H1 (cell line): ENCODE data around the gene FRMD4A. TPM values are rescaled to one million over a fixed set of nuclear protein-coding genes. Genes with fewer than 3 reads are reported as not detected.

ENCODE experiments used
- CBX5 ChIP-seq: fragments of 300-800, 300-1000 bp; sonication (generic); IDR thresholded peaks from 2 replicates; pipeline ENCODE4 v1.7.1; 2016; ENCODE audit warnings: antibody characterized with exemption, low read length, low read depth
- NANOG ChIP-seq: IDR thresholded peaks from 2 replicates; pipeline ENCODE4 v1.6.1; 2011; ENCODE audit warnings: low read length, low read depth, mild to moderate bottlenecking, inconsistent platforms; ENCODE audit not compliant: insufficient read depth, poor library complexity, severe bottlenecking
- SAP30 ChIP-seq: fragments of 300-600 bp; sonication (generic); IDR thresholded peaks from 2 replicates; pipeline ENCODE4 v1.7.1; 2012; ENCODE audit warnings: low read length, moderate library complexity, mild to moderate bottlenecking, inconsistent platforms; ENCODE audit not compliant: insufficient read depth, insufficient replicate concordance
- SIN3A ChIP-seq, 2 experiments: IDR thresholded peaks in 1 of 2; conservative IDR thresholded peaks in 1 of 2; 2 replicates each; pipeline ENCODE4 v1.6.1; 2011 to 2012; ENCODE audit warnings: low read length in 2 of 2, improper control_type of control experiment in 1 of 2, low read depth in 1 of 2, mild to moderate bottlenecking in 1 of 2
- ZNF274 ChIP-seq: IDR thresholded peaks from 2 replicates; pipeline ENCODE4 v1.7.0; 2012; ENCODE audit warnings: low read length, borderline replicate concordance; ENCODE audit errors: extremely low read depth
- polyA plus RNA-seq, 7 experiments: library from polyadenylated mRNA; depleted of rRNA in 3 of 7; stranded (reverse) in 5 of 7; unstranded in 2 of 7; fragments of >200 nt in 5 of 7; fragments of 200-250 nt in 2 of 7; gene quantifications; 1 replicate in 5 of 7; 2 replicates in 1 of 7; 4 replicates in 1 of 7; pipeline versions ENCODE4 v1.2.1 to v1.2.3, GENCODE V29; 2011 to 2013; ENCODE audit warnings: missing spikeins in 2 of 7, mixed read lengths in 2 of 7
- total RNA-seq: library from RNA; stranded (reverse); fragmentation: NEBNext Ultra II Directional; extraction: Animal tissue kit (Norgen Biotek cat#: 25700); gene quantifications from 2 replicates; pipeline ENCODE4 v1.2.1, GENCODE V29; 2021

Gene FRMD4A
- total and polyA plus RNA-seq, 2 of the 8 experiments (the other 6 are each of a cell fraction or from before 2014, with no cell fraction given) = 38.6 to 39.6 TPM

DNA sequence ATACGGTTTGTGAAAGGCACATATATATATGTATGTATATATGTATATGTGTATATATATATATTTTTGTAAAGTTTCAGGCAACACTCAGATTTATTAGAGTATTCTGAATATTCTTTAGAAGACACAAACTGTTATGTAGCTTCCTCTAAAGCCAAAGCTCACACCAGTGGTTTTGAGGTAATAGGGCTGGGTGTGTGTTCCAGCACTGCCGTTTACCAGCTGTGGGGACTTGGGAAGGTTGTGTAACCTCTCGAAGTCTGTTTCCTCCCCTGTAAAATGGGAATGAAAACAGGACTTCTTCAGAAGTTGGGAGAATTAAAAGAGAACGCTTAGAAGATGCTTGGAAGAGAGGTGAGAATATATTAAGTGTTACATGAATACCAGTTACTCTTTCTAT lies 649.2 kb downstream of the FRMD4A start (continued):
- TF ChIP-seq NANOG (no peak), SIN3A (conservative IDR thresholded peaks at IDR 0.05 in 1 of 2, IDR thresholded peaks at IDR 0.05 in 1 of 2; ENCODE audit: low read depth in 1 of 2, low read length in 2 of 2) (no peak), ZNF274 (no peak), SAP30 (no peak), CBX5 (no peak)
